Gastroesophageal sphincter (tissue), 4 donors: ENCODE data around the gene KLHL26. TPM values are rescaled to one million over a fixed set of nuclear protein-coding genes. Genes with fewer than 3 reads are reported as not detected.

Experiments
- ATAC-seq: fragments of 150-250 bp; one replicate; pipeline ENCODE4 v1.9.1; 2016; ENCODE audit warnings: mild to moderate bottlenecking, moderate library complexity
- H3K27ac ChIP-seq, 4 donors: fragments of 200-600 bp; sonication (generic) in 3 of 4; 1 replicate in 3 of 4; 2 replicates in 1 of 4; pipeline ENCODE4 v1.5.1; 2016 to 2019
- H3K27me3 ChIP-seq: fragments of 200-600 bp; sonication (generic); one replicate; pipeline ENCODE4 v1.5.1; 2019
- H3K36me3 ChIP-seq, 2 donors: fragments of 200-600 bp; sonication (generic); one replicate each; pipeline ENCODE4 v1.5.1; 2019; ENCODE audit warnings: control low read depth in 1 of 2
- H3K4me1 ChIP-seq, 3 donors: fragments of 200-600 bp; sonication (generic); 1 replicate in 2 of 3; 2 replicates in 1 of 3; pipeline ENCODE4 v1.5.1; 2016 to 2019; ENCODE audit warnings: control low read depth in 2 of 3
- H3K4me3 ChIP-seq, 2 donors: fragments of 200-600 bp; sonication (generic); one replicate each; pipeline ENCODE4 v1.5.1; 2019; ENCODE audit warnings: mild to moderate bottlenecking in 1 of 2, moderate library complexity in 1 of 2
- H3K9me3 ChIP-seq, 3 donors: fragments of 200-600 bp; sonication (generic); one replicate each; pipeline ENCODE4 v1.5.1; 2017 to 2019; ENCODE audit warnings: control low read depth in 2 of 3
- CTCF ChIP-seq, 4 experiments: fragments of 200-600 bp in 2 of 4; fragments of 450-650 bp in 2 of 4; sonication (generic) in 1 of 4; IDR thresholded peaks; one replicate each; pipeline ENCODE4 v1.5.1; 2017 to 2019; ENCODE audit warnings: antibody characterized with exemption in 4 of 4, mild to moderate bottlenecking in 2 of 4, moderate library complexity in 2 of 4
- EP300 ChIP-seq: sonication (generic); formaldehyde crosslinking; IDR thresholded peaks from one replicate; pipeline ENCODE4 v1.6.1; 2017; ENCODE audit warnings: antibody characterized with exemption, mild to moderate bottlenecking
- POLR2A ChIP-seq, 2 donors: fragments of 450-650 bp; IDR thresholded peaks; one replicate each; pipeline ENCODE4 v1.6.1; 2017; ENCODE audit warnings: antibody characterized with exemption in 2 of 2, mild to moderate bottlenecking in 2 of 2, moderate library complexity in 1 of 2
- POLR2AphosphoS5 ChIP-seq: sonication (generic); formaldehyde crosslinking; IDR thresholded peaks from one replicate; pipeline ENCODE4 v1.6.1; 2017; ENCODE audit warnings: antibody characterized with exemption
- WGBS, 2 donors: methylation state at CpG; one replicate each; pipeline ENCODE4 v1.1.5; 2018; ENCODE audit warnings: low coverage in 1 of 2; 5-methylcytosine and 5-hydroxymethylcytosine counted together
- total RNA-seq, 4 donors: library from RNA; depleted of rRNA; stranded (reverse); fragments of >200 nt; gene quantifications; one replicate each; pipeline ENCODE4 v1.1.0, GENCODE V29; 2016

Gene KLHL26
- total RNA-seq, 4 donors from 2014 or later, result 12.9 to 19.0 (median 14.6) TPM

GRCh38 chr19:18608805-18609716 is 27.8 kb upstream of the KLHL26 start:
- H3K27me3 ChIP-seq, result peaks cover 97% of the 10 kb centered on the region
- H3K4me1 ChIP-seq, result peaks cover 0 to 65% (median 45%) of the 10 kb centered on the region in 3 donors
- 63 to 80% methylated on average over 3 to 8 of the region's 9 CpGs for WGBS, 2 donors

GRCh38 chr19:18609717-18610051 is 27.1 kb upstream of the KLHL26 start:
- no peak for TF ChIP-seq CTCF (IDR thresholded peaks at IDR 0.05)
- TF ChIP-seq POLR2AphosphoS5, result no peak
- no peak for TF ChIP-seq EP300
- no peak for TF ChIP-seq POLR2A (IDR thresholded peaks at IDR 0.05)
- H3K27me3 ChIP-seq, result peaks cover 97% of the 10 kb centered on the region
- peaks cover 0 to 60% (median 44%) of the 10 kb centered on the region in 3 donors for H3K4me1 ChIP-seq
- no peak overlapping the region for H3K27ac ChIP-seq
- H3K9me3 ChIP-seq, result no peaks in the 10 kb centered on the region
- no peaks in the 10 kb centered on the region for H3K36me3 ChIP-seq
- ATAC-seq, result no peak
- WGBS, 2 donors, result 0% methylated on average over 1 of the region's 2 CpGs; no CpG with 5 or more reads in 1 of the 2 donors
- no peak overlapping the region for H3K4me3 ChIP-seq

More at GRCh38 chr19:18608805-18609716, 27.8 kb upstream of the KLHL26 start:
- no peaks in the 10 kb centered on the region for H3K9me3 ChIP-seq
- H3K4me3 ChIP-seq, result no peak overlapping the region
- TF ChIP-seq CTCF (IDR thresholded peaks at IDR 0.05) (no peak), POLR2A (IDR thresholded peaks at IDR 0.05) (no peak), EP300 (no peak), POLR2AphosphoS5 (no peak)
- ATAC-seq, result no peak
- no peaks in the 10 kb centered on the region for H3K36me3 ChIP-seq
- no peak overlapping the region for H3K27ac ChIP-seq

GRCh38 chr19:18610245-18610555 is 26.6 kb upstream of the KLHL26 start:
- no peak for ATAC-seq
- no CpG with 5 or more reads among the region's 3 CpGs for WGBS, 2 donors
- H3K27me3 ChIP-seq, result peaks cover 95% of the 10 kb centered on the region
- H3K36me3 ChIP-seq, result no peaks in the 10 kb centered on the region
- H3K9me3 ChIP-seq, result no peaks in the 10 kb centered on the region
- no peak overlapping the region for H3K4me3 ChIP-seq
- H3K4me1 ChIP-seq, result peaks cover 0 to 58% (median 44%) of the 10 kb centered on the region in 3 donors
- TF ChIP-seq EP300, result no peak
- no peak for TF ChIP-seq POLR2AphosphoS5
- TF ChIP-seq CTCF (IDR thresholded peaks at IDR 0.05), result no peak
- TF ChIP-seq POLR2A (IDR thresholded peaks at IDR 0.05), result no peak
- H3K27ac ChIP-seq, result no peak overlapping the region

GRCh38 chr19:18610556-18611326 is 26.1 kb upstream of the KLHL26 start:
- H3K36me3 ChIP-seq, result no peaks in the 10 kb centered on the region
- no peak overlapping the region for H3K4me3 ChIP-seq
- H3K9me3 ChIP-seq, result no peaks in the 10 kb centered on the region
- no CpG with 5 or more reads among the region's 45 CpGs for WGBS, 2 donors
- H3K4me1 ChIP-seq, result peaks cover 0 to 52% (median 44%) of the 10 kb centered on the region in 3 donors
- H3K27ac ChIP-seq, result no peak overlapping the region
- TF ChIP-seq POLR2A (IDR thresholded peaks at IDR 0.05), result no peak
- no peak for TF ChIP-seq CTCF (IDR thresholded peaks at IDR 0.05)
- no peak for TF ChIP-seq EP300
- no peak for TF ChIP-seq POLR2AphosphoS5
- ATAC-seq, result no peak
- H3K27me3 ChIP-seq, result peaks cover 95% of the 10 kb centered on the region
